Spinal cord (tissue), 10 donors: ENCODE results near the gene QKI. TPM values are rescaled to one million over a fixed set of nuclear protein-coding genes. Genes with fewer than 3 reads are reported as not detected.
A peak's percentile ranks its signal among the peaks of the same experiment; 100 is the strongest.

Experiments used
- DNase-seq, 6 donors: peaks; one replicate each; pipeline versions ENCODE4 v3.0.0 to v3.0.0-alpha.2; 2013 to 2015; ENCODE audit warnings: low spot score in 6 of 6, low read depth in 4 of 6
- H3K27ac ChIP-seq: one replicate; pipeline ENCODE4 v1.5.1; 2013; ENCODE audit warnings: low read depth, low read length, control low read depth
- H3K27me3 ChIP-seq: one replicate; pipeline ENCODE4 v1.6.1; 2013; ENCODE audit warnings: low read length; ENCODE audit not compliant: control insufficient read depth, insufficient read depth
- H3K36me3 ChIP-seq: one replicate; pipeline ENCODE4 v1.6.1; 2013; ENCODE audit warnings: low read length; ENCODE audit not compliant: control insufficient read depth, insufficient read depth
- H3K4me1 ChIP-seq: one replicate; pipeline ENCODE4 v1.6.1; 2013; ENCODE audit warnings: low read length; ENCODE audit not compliant: control insufficient read depth, insufficient read depth
- H3K4me3 ChIP-seq: one replicate; pipeline ENCODE4 v1.5.1; 2013; ENCODE audit warnings: low read depth, low read length, control low read depth
- H3K9me3 ChIP-seq: one replicate; pipeline ENCODE4 v1.6.1; 2013; ENCODE audit warnings: low read length; ENCODE audit not compliant: control insufficient read depth, insufficient read depth
- WGBS: methylation state at CpG from one replicate; pipeline ENCODE4 v1.1.5; 2013; ENCODE audit warnings: missing lambda C conversion rate; ENCODE audit not compliant: insufficient coverage; 5-methylcytosine and 5-hydroxymethylcytosine counted together
- polyA plus RNA-seq, 2 donors: library from polyadenylated mRNA; unstranded; fragments of 120-200 nt; gene quantifications; one replicate each; pipeline ENCODE4 v1.2.1, GENCODE V29; 2013; ENCODE audit not compliant: insufficient read length in 2 of 2
- total RNA-seq, 2 donors: library from RNA; depleted of rRNA in 1 of 2; stranded (reverse); fragments of 120-200 nt in 1 of 2; fragments of >200 nt in 1 of 2; gene quantifications; one replicate each; pipeline versions ENCODE4 v1.2.3 to v1.2.4, GENCODE V29; 2013 to 2014
- donor health status: healthy.

Gene QKI
- total and polyA plus RNA-seq, 4 donors, result 346 to 877 (median 601) TPM

- 96% methylated on average over 3 of the region's 5 CpGs for WGBS
- H3K9me3 ChIP-seq, result no peaks in the 10 kb centered on the region
- no peaks in the 10 kb centered on the region for H3K36me3 ChIP-seq
- H3K27me3 ChIP-seq, result no peaks in the 10 kb centered on the region
- DNase-seq, result no peak
- H3K4me1 ChIP-seq, result no peaks in the 10 kb centered on the region
- H3K4me3 ChIP-seq, result no peak overlapping the region
- no peak overlapping the region for H3K27ac ChIP-seq
These were observed 27.2 kb upstream of the QKI start for GRCh38 chr6:163387317-163387716.

GRCh38 chr6:163389354-163389753, 25.2 kb upstream of the QKI start:
- no peaks in the 10 kb centered on the region for H3K36me3 ChIP-seq
- H3K27me3 ChIP-seq, result no peaks in the 10 kb centered on the region
- no peak overlapping the region for H3K27ac ChIP-seq
- 100% methylated on average over 3 of the region's 4 CpGs for WGBS
- no peak overlapping the region for H3K4me3 ChIP-seq
- no peaks in the 10 kb centered on the region for H3K9me3 ChIP-seq
- no peak for DNase-seq
- H3K4me1 ChIP-seq, result no peaks in the 10 kb centered on the region

- Histone ChIP-seq H3K9me3 (no peaks in the 10 kb centered on the region), H3K27me3 (no peaks in the 10 kb centered on the region), H3K4me1 (peaks cover 4% of the 10 kb centered on the region), H3K27ac (no peak overlapping the region), H3K4me3 (no peak overlapping the region), H3K36me3 (no peaks in the 10 kb centered on the region)
- WGBS, result 100% methylated on average over 1 of the region's 1 CpG
- no peak for DNase-seq
These were observed 23.7 kb upstream of the QKI start for GRCh38 chr6:163390770-163391169.

- WGBS, result no CpG with 5 or more reads among the region's 2 CpGs
- H3K4me3 ChIP-seq, result no peak overlapping the region
- DNase-seq, result no peak
- peaks cover 13% of the 10 kb centered on the region for H3K4me1 ChIP-seq
- H3K9me3 ChIP-seq, result no peaks in the 10 kb centered on the region
- no peak overlapping the region for H3K27ac ChIP-seq
- H3K27me3 ChIP-seq, result no peaks in the 10 kb centered on the region
- no peaks in the 10 kb centered on the region for H3K36me3 ChIP-seq
These were observed 22.5 kb upstream of the QKI start for GRCh38 chr6:163391985-163392384.

GRCh38 chr6:163392533-163392932, 22.0 kb upstream of the QKI start:
- Histone ChIP-seq H3K27me3 (no peaks in the 10 kb centered on the region), H3K27ac (peak overlapping the region; percentile 53), H3K4me1 (peaks cover 14% of the 10 kb centered on the region), H3K4me3 (no peak overlapping the region), H3K9me3 (no peaks in the 10 kb centered on the region), H3K36me3 (no peaks in the 10 kb centered on the region)
- DNase-seq, result peak in 2 of 6 donors; percentile 65 to 75
- WGBS, result no CpG with 5 or more reads among the region's 2 CpGs

GRCh38 chr6:163393923-163394322, 20.6 kb upstream of the QKI start:
- no peak overlapping the region for H3K4me3 ChIP-seq
- H3K27me3 ChIP-seq, result no peaks in the 10 kb centered on the region
- no peak overlapping the region for H3K27ac ChIP-seq
- DNase-seq, result no peak
- 83% methylated on average over 2 of the region's 5 CpGs for WGBS
- H3K4me1 ChIP-seq, result peaks cover 22% of the 10 kb centered on the region
- H3K9me3 ChIP-seq, result no peaks in the 10 kb centered on the region
- no peaks in the 10 kb centered on the region for H3K36me3 ChIP-seq

GRCh38 chr6:163394659-163395058, 19.9 kb upstream of the QKI start:
- no peaks in the 10 kb centered on the region for H3K36me3 ChIP-seq
- H3K9me3 ChIP-seq, result no peaks in the 10 kb centered on the region
- H3K4me1 ChIP-seq, result peaks cover 25% of the 10 kb centered on the region
- WGBS, result 100% methylated on average over 2 of the region's 4 CpGs
- no peak overlapping the region for H3K27ac ChIP-seq
- DNase-seq, result no peak
- H3K27me3 ChIP-seq, result no peaks in the 10 kb centered on the region
- H3K4me3 ChIP-seq, result no peak overlapping the region

- H3K36me3 ChIP-seq, result no peaks in the 10 kb centered on the region
- DNase-seq, result no peak
- H3K27ac ChIP-seq, result peak overlapping the region; percentile 83
- H3K27me3 ChIP-seq, result no peaks in the 10 kb centered on the region
- H3K4me1 ChIP-seq, result peaks cover 25% of the 10 kb centered on the region
- no peaks in the 10 kb centered on the region for H3K9me3 ChIP-seq
- WGBS, result no CpG with 5 or more reads among the region's 5 CpGs
- H3K4me3 ChIP-seq, result no peak overlapping the region
These were observed 19.2 kb upstream of the QKI start for GRCh38 chr6:163395122-163395830.

GRCh38 chr6:163395831-163396185, 18.7 kb upstream of the QKI start:
- Histone ChIP-seq H3K27ac (peak overlapping the region; percentile 83), H3K4me1 (peaks cover 25% of the 10 kb centered on the region), H3K9me3 (no peaks in the 10 kb centered on the region), H3K27me3 (no peaks in the 10 kb centered on the region), H3K36me3 (no peaks in the 10 kb centered on the region), H3K4me3 (no peak overlapping the region)
- DNase-seq, result no peak
- 40% methylated on average over 1 of the region's 3 CpGs for WGBS

GRCh38 chr6:163397326-163397725, 17.2 kb upstream of the QKI start:
- Histone ChIP-seq H3K27ac (peak overlapping the region; percentile 83), H3K4me1 (peaks cover 34% of the 10 kb centered on the region), H3K4me3 (no peak overlapping the region), H3K27me3 (no peaks in the 10 kb centered on the region), H3K36me3 (no peaks in the 10 kb centered on the region), H3K9me3 (no peaks in the 10 kb centered on the region)
- WGBS, result 35% methylated on average over 2 of the region's 4 CpGs
- peak in 2 of 6 donors; percentile 52 to 68 for DNase-seq
